GM12865 (cell line): ENCODE measurements around the gene ABHD16A.

Experiments used
- DNase-seq: peaks from one replicate; pipeline ENCODE4 v3.0.0; 2010; ENCODE audit warnings: low read depth
- H3K4me3 ChIP-seq: 2 replicates; pipeline ENCODE4 v1.5.1; 2011; ENCODE audit warnings: mild to moderate bottlenecking, low read depth, low read length, control low read depth
- CTCF ChIP-seq: IDR thresholded peaks from 2 replicates; pipeline ENCODE4 v1.5.1; 2011; ENCODE audit warnings: low read length, control low read depth, low read depth, inconsistent platforms; ENCODE audit not compliant: insufficient read depth; ENCODE audit errors: missing control alignments

Gene ABHD16A

DNA sequence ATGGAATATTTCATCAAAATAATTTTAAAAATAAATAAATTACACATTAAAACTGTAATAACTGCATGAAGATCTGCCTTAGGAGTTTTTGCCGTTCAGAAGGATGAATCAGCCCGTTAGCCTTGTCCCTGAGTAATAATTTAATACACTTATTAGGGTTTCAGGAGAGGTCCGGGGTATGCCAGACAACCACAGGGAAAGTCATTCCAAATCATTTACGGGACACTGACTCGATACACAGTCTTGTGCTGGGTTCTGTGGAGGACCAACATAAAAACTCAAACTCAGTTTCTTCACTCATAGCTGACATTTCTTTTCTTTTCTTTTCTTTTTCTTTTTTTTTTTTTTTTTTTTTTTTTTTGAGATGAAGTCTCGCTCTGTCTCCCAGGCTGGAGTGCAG, 2.8 kb upstream of the ABHD16A start:
- no peak for TF ChIP-seq CTCF

DNA sequence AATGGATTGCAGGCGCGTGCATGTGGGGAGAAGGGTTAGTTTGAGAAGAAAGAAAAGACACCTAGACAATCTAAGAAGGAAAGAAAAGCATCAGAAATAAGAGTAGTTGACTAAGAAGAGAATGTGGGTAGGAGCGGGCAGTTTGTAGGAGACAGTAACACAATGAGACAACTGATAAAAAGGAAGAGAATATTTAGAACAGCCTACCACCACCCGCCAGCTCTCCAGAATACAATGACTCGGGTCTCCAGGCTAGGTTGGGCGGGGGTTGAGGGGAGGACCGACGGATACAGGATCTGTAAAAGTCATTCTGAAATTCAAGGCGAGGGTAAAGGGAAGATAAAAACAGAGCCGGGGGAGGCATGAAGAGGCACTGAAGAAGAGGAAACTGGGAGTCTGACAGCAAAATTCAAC, 712 bp downstream of the ABHD16A start:
- H3K4me3 ChIP-seq: peak overlapping the region; percentile 85
- DNase-seq: no peak
- no peak for TF ChIP-seq CTCF

More for the DNA sequence above, 2.8 kb upstream of the ABHD16A start:
- no peak overlapping the region for H3K4me3 ChIP-seq
- DNase-seq: no peak

DNA sequence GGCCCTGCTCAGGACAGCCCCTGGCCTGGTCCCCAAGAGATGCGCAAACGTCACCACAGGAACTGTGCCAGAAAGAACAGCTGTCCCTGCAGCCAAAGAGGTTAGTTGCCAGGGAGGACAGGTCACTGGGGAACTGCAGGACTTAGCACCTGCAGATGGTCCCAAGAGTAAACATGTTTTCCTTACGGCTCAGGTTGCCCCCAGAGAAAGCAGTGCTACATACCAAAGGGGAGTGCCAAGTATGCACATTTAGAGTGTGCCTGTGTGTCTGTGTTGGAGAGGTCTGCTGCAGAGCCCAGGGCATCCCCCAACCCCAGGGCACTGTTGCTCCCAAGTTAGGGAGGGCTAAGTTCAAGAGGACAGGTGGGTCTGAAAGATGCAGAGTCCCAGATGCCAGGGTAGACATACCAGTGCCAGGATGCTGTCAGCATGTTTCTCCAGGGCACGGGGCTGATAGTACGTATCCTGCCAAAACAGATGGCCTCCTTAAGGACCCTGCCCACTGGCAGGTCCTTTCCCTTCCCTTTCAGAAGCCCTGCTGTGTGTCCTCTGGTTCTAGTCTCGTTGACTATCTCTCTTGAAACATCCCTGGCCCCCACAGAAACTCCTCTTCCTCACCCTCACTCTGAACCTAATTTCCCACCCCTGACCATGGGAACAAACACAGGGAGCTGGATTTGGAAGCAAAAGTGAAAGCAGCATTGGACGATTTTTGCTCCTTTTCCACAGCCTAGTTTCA, 1.3 kb downstream of the ABHD16A start:
- DNase-seq: no peak
- TF ChIP-seq CTCF: no peak
- H3K4me3 ChIP-seq: peak overlapping the region; percentile 85

DNA sequence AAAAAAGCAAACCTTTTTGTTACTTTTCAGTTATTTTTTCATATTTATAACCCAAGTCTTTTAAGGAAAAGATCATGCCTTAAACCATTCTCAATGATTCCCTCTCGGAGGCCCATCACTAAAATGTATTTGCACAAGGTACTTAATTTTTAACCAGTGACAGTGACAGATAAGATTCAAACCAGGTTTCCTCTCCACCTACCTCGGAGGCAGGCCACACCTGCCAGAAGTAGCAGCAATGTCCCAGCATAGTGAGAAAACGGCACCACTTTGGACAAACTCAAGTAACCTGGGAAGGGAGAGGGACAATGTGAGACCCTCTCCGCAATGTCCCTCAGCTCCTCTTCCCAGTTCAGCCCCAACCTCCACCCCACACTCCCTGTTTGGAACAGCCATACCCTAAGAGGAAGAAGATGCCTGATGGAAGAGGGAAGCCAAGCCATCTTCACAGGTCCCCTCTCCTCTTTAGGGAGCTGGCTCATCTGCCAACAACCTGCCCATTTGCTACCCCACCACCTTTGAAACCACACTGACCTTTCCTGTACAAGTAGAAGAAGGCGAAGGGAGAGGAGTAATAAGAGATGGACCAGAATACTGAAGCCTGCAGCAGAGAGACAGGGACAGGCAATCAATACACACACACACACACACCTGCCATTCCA, 2.3 kb downstream of the ABHD16A start:
- no peak overlapping the region for H3K4me3 ChIP-seq
- DNase-seq: no peak
- no peak for TF ChIP-seq CTCF

DNA sequence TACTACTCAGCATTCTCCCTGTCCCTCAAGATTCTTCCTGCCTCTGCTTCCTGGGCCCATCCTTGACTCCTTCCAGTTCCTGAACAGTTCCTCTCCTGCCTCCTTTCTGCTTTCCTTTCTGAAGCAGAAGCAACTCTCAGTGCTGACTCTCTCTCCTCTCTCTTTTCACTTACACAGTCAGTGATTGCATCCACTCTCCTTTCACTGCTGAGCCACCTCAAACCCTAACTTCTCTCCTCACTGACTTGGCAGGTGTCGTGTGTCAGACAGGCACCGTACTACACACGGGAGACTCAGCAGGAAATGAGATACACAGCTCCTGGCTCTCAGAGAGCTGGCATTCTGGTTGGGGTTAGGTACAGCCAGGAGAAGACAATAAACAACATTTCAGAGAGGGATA, 5.6 kb downstream of the ABHD16A start:
- no peak overlapping the region for H3K4me3 ChIP-seq
- no peak for DNase-seq
- no peak for TF ChIP-seq CTCF

DNA sequence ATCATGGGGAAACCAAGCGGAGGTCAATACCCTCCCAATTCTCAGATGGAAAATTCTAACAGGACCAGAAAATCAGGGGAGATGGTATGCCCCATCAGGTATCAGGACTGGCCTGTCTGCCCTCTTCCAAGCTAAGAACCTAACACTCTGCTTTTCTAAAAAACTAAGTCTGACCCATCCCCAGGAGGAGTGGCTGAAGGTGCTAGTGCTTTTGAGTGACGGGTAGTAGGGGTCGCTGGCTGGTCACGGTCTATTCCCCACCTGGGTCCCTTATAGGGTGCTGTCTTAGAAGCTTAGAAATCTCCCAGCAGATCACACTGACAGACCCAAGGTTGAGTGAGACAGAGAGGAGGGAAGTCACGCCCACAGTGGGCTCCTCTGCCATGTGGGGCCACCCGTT, 9.6 kb downstream of the ABHD16A start:
- H3K4me3 ChIP-seq: no peak overlapping the region
- no peak for TF ChIP-seq CTCF
- DNase-seq: no peak
